HEK293 (cell line): ENCODE results near the gene TNS3.

Experiments
- CTCF ChIA-PET: fragments of 350-600 bp; formaldehyde crosslinking; extraction: SDS; loops from one replicate; lab custom pipeline; 2021; ENCODE audit warnings: antibody characterized with exemption; lab: Yijun Ruan, JAX
- POLR2A ChIA-PET: fragments of 300-600 bp; formaldehyde crosslinking; extraction: SDS; loops from one replicate; lab custom pipeline; 2020; ENCODE audit warnings: antibody characterized with exemption, inconsistent platforms; lab: Yijun Ruan, JAX
- H3K27ac ChIP-seq: fragments of 200-500 bp; sonication (Bioruptor generic); 2 replicates; pipeline ENCODE4 v1.5.1; 2014; ENCODE audit warnings: low read depth, low read length, control low read depth, inconsistent platforms; ENCODE audit errors: extremely low read depth
- H3K36me3 ChIP-seq, 2 experiments: fragments of 200-500 bp in 1 of 2; sonication (Bioruptor generic) in 1 of 2; 1 replicate in 1 of 2; 2 replicates in 1 of 2; pipeline ENCODE4 v1.5.1; 2014 to 2017; ENCODE audit warnings: inconsistent platforms in 2 of 2, low read length in 2 of 2; ENCODE audit not compliant: control insufficient read depth in 2 of 2, insufficient read depth in 1 of 2
- H3K4me1 ChIP-seq: fragments of 200-500 bp; sonication (Bioruptor generic); 2 replicates; pipeline ENCODE4 v1.5.1; 2014; ENCODE audit warnings: mild to moderate bottlenecking, low read length, inconsistent platforms; ENCODE audit not compliant: control insufficient read depth, insufficient read depth
- H3K4me3 ChIP-seq: 2 replicates; pipeline ENCODE4 v1.5.1; 2011; ENCODE audit warnings: low read depth, mild to moderate bottlenecking, control low read depth, low read length, moderate library complexity
- H3K9me3 ChIP-seq: fragments of 200-500 bp; sonication (Bioruptor generic); 2 replicates; pipeline ENCODE4 v1.5.1; 2014; ENCODE audit warnings: low read depth, low read length, inconsistent platforms; ENCODE audit not compliant: control insufficient read depth, insufficient read depth
- GLI4 ChIP-seq: fragments of 450-650 bp; formaldehyde crosslinking; IDR thresholded peaks from 2 replicates; pipeline ENCODE4 v1.5.1; 2016; ENCODE audit warnings: missing biosample characterization, missing genetic modification characterization
- HOXD13 ChIP-seq: sonication (generic); formaldehyde crosslinking; IDR thresholded peaks from 2 replicates; pipeline ENCODE4 v1.8.0; 2022; ENCODE audit warnings: missing genetic modification reagents, borderline replicate concordance
- PRDM10 ChIP-seq: fragments of 450-650 bp; formaldehyde crosslinking; IDR thresholded peaks from 2 replicates; pipeline ENCODE4 v1.5.1; 2016; ENCODE audit warnings: missing biosample characterization, missing genetic modification characterization
- ZBTB11 ChIP-seq: fragments of 450-650 bp; formaldehyde crosslinking; conservative IDR thresholded peaks from 2 replicates; pipeline ENCODE4 v1.5.1; 2016; ENCODE audit warnings: low read depth, missing biosample characterization, missing genetic modification characterization
- ZBTB8A ChIP-seq: fragments of 450-650 bp; formaldehyde crosslinking; IDR thresholded peaks from 2 replicates; pipeline ENCODE4 v1.5.1; 2016; ENCODE audit warnings: missing biosample characterization, missing genetic modification characterization
- ZIC2 ChIP-seq: fragments of 450-650 bp; formaldehyde crosslinking; IDR thresholded peaks from 2 replicates; pipeline ENCODE4 v1.5.1; 2016; ENCODE audit warnings: missing biosample characterization, missing genetic modification characterization
- ZNF114 ChIP-seq: fragments of 450-650 bp; formaldehyde crosslinking; IDR thresholded peaks from 2 replicates; pipeline ENCODE4 v1.5.0; 2017; ENCODE audit warnings: missing biosample characterization, missing genetic modification characterization
- ZNF148 ChIP-seq: fragments of 450-650 bp; formaldehyde crosslinking; IDR thresholded peaks from 2 replicates; pipeline ENCODE4 v1.5.0; 2017; ENCODE audit warnings: missing biosample characterization, missing genetic modification characterization, borderline replicate concordance
- ZNF2 ChIP-seq: fragments of 450-650 bp; formaldehyde crosslinking; IDR thresholded peaks from 2 replicates; pipeline ENCODE4 v1.5.1; 2016; ENCODE audit warnings: missing biosample characterization, missing genetic modification characterization
- ZNF202 ChIP-seq: fragments of 450-650 bp; formaldehyde crosslinking; IDR thresholded peaks from 2 replicates; pipeline ENCODE4 v1.5.1; 2016; ENCODE audit warnings: missing biosample characterization, missing genetic modification characterization, borderline replicate concordance
- ZNF248 ChIP-seq: fragments of 450-650 bp; formaldehyde crosslinking; IDR thresholded peaks from 2 replicates; pipeline ENCODE4 v1.5.1; 2017; ENCODE audit warnings: missing biosample characterization, missing genetic modification characterization
- ZNF280C ChIP-seq: fragments of 450-650 bp; formaldehyde crosslinking; IDR thresholded peaks from 2 replicates; pipeline ENCODE4 v1.5.1; 2016; ENCODE audit warnings: missing biosample characterization, missing genetic modification characterization
- ZNF354C ChIP-seq: fragments of 450-650 bp; formaldehyde crosslinking; IDR thresholded peaks from 2 replicates; pipeline ENCODE4 v1.5.1; 2016; ENCODE audit warnings: missing biosample characterization, missing genetic modification characterization, low read depth, borderline replicate concordance
- ZNF530 ChIP-seq: fragments of 450-650 bp; formaldehyde crosslinking; IDR thresholded peaks from 2 replicates; pipeline ENCODE4 v1.5.1; 2016; ENCODE audit warnings: low read depth, missing biosample characterization, missing genetic modification characterization
- ZNF639 ChIP-seq: fragments of 450-650 bp; formaldehyde crosslinking; IDR thresholded peaks from 2 replicates; pipeline ENCODE4 v1.5.1; 2016; ENCODE audit warnings: missing biosample characterization, missing genetic modification characterization

Gene TNS3

GRCh38 chr7:47534322-47535034 lies 47.4 kb downstream of the TNS3 start:
- no peak for TF ChIP-seq ZNF202 (tag by site-specific recombination)
- no peak for TF ChIP-seq ZNF354C (tag by site-specific recombination)
- no peak for TF ChIP-seq ZNF248 (tag by site-specific recombination)
- TF ChIP-seq GLI4 (tag by site-specific recombination) = no peak
- TF ChIP-seq ZNF2 (tag by site-specific recombination) = no peak
- TF ChIP-seq ZNF639 (tag by site-specific recombination) = no peak
- TF ChIP-seq ZBTB11 (tag by site-specific recombination) = no peak
- no peak for TF ChIP-seq ZNF114 (tag by site-specific recombination)
- Histone ChIP-seq H3K9me3 (no peaks in the 10 kb centered on the region), H3K27ac (no peak overlapping the region), H3K4me3 (no peak overlapping the region), H3K4me1 (no peaks in the 10 kb centered on the region), H3K36me3 (no peaks in the 10 kb centered on the region)
- ChIA-PET POLR2A (no interaction called here), CTCF (interaction anchor here (1.3 to 1.7 kb wide), 3 partner anchors 11 to 268 kb away, joined by 5 to 8 read pairs (median 6); no protein-coding TSS in a partner anchor)

- ChIA-PET CTCF (interaction anchor here (0.5 kb wide), 1 partner anchor 49 kb away, joined by 4 read pairs; no protein-coding TSS in a partner anchor), POLR2A (no interaction called here)
- H3K27ac ChIP-seq = no peak overlapping the region
- no peaks in the 10 kb centered on the region for H3K36me3 ChIP-seq
- no peaks in the 10 kb centered on the region for H3K4me1 ChIP-seq
- H3K4me3 ChIP-seq = no peak overlapping the region
- TF ChIP-seq ZNF639 (tag by site-specific recombination) (no peak), PRDM10 (tag by site-specific recombination) (no peak), ZNF148 (tag by site-specific recombination) (no peak), ZIC2 (tag by site-specific recombination) (no peak), HOXD13 (no peak), ZNF280C (tag by site-specific recombination) (no peak), ZNF530 (tag by site-specific recombination) (no peak), ZBTB8A (tag by site-specific recombination) (no peak)
- TF ChIP-seq, all 188 proteins: peak for 0
- H3K9me3 ChIP-seq = no peaks in the 10 kb centered on the region
Observed at GRCh38 chr7:47531584-47532492, 50.1 kb downstream of the TNS3 start.
